ENCODE measurements around the gene EDN3. TPM values are rescaled to one million over a fixed set of nuclear protein-coding genes. Genes with fewer than 3 reads are reported as not detected.

EDN3 gene
- total RNA-seq, 1 experiment from 2014 or later, result not detected

Other genes with a start within 250 kb of the EDN3 start
- not detected in 2 replicates for gene ZNF831, start 136.8 kb upstream of the EDN3 start, total RNA-seq (2014; rRNA removed; shearing (Covaris generic))